Activated naive CD4-positive, alpha-beta T cell treated with anti-CD3 and anti-CD28 coated beads, Interleukin-2, amount 50 U/mL, for 16 hours (primary cell): Measurements from ENCODE around the gene ADGRD1.
"Not testable (repeated sequence)": the region's sequence is repeated elsewhere in the genome, so short reads cannot be mapped to it uniquely, and the experiment has no call there.

Experiments
- DNase-seq: peaks from one replicate; pipeline ENCODE4 v3.0.0-alpha.2; 2020

Gene ADGRD1

DNA sequence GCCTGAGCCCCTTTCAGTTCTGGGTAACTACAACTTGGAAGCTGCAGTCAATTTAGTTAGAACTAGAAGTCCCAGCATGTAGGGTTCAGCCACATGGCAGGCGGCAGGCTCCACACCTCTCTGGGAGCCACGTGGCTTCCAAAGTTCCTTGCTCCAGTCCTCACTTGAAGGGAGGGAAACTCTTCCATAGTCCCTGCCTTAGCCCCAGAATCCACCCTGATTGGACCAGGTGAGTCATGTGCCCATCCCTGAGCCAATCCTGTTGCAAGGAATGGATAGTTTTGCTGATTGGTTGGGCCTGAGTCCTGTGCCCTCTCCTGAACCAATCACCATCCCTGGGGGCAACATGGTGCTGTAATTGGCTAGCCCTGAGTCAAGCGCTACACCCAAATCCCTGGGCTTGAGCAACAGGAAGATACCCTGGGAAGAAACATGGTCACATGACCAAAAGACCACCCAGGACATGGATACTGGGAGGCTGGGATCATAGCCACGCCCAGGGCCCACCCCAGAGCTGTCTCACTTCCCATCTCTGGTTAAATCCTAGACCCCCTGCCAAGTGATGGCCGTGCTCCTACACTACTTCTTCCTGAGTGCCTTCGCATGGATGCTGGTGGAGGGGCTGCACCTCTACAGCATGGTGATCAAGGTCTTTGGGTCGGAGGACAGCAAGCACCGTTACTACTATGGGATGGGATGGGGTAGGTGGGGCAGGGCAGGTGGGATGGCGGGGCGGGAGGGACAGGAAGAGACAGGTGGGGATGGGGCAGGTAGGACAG, 154.7 kb downstream of the ADGRD1 start:
- DNase-seq: no peak

DNA sequence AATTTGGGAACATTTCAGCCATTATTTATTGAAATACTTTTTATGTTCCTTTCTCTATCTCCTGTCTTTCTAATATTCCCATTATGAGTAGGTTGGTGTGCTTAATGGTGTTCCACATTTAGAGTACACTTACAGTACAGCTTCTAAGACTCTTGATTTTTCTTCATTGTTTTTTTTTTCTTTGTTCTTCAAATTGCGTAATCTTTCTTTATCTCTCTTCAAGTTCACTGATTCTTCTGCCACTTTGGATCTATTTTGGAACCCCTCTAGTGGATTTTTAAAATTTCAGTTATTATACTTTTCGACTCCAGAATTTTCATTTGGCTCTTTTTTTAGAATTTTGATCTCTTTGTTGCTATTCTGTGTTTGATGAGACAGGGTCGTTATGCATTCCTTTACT, 157.7 kb downstream of the ADGRD1 start:
- DNase-seq: no peak

- DNase-seq: no peak
These were observed 158.3 kb downstream of the ADGRD1 start for GRCh38 chr12:131112021-131112420.

DNA sequence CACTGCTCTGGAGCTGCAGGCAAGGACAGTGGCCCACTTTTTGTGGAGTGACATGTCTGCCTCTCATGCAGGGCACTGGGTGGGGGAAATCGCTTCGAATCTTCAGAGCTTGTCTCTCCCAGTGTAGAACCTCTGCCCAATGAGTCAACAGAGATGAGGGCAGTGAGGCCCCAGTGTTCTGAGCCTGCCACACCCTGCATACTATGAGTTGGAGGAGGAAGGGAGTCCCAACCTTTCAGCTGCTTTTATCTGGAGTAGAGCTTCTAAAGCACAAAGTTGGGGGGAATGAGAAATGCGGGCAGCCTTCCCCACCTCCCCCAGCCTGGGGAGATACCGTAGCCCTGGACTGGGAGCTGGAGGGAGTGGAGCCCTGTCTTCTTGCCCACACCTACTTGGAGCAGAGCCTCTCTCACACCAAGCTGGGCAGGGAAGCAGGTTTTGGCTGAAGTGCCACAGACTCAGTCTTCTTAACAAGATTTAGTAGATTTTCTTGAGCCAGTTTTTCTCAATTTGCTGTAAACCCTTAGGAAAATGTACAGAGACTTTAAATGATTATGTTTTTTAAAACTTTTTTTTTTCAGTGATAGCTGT, 159.1 kb downstream of the ADGRD1 start:
- DNase-seq: no peak

GRCh38 chr12:131113568-131114270, 160.0 kb downstream of the ADGRD1 start:
- DNase-seq: no peak

DNA sequence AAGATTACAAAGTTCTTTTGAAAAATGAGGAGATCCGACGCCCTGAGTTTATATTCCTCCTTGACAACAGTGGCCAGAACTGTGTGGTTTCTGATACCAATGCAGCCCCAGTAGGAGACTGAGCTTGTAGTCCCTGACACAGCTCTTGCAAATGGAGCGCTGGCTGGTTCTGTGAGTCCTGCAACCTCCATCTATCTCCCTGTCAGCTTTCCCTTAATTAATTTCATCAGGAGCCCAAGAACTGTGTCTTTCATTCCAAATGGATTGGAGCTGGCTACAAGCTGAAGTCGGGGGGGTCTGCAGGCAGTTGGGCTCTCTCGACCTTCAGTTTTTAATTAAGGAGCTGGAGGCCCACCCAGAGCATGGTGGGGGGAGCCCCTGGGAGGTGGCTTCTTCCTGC, 160.6 kb downstream of the ADGRD1 start:
- DNase-seq: no peak

DNA sequence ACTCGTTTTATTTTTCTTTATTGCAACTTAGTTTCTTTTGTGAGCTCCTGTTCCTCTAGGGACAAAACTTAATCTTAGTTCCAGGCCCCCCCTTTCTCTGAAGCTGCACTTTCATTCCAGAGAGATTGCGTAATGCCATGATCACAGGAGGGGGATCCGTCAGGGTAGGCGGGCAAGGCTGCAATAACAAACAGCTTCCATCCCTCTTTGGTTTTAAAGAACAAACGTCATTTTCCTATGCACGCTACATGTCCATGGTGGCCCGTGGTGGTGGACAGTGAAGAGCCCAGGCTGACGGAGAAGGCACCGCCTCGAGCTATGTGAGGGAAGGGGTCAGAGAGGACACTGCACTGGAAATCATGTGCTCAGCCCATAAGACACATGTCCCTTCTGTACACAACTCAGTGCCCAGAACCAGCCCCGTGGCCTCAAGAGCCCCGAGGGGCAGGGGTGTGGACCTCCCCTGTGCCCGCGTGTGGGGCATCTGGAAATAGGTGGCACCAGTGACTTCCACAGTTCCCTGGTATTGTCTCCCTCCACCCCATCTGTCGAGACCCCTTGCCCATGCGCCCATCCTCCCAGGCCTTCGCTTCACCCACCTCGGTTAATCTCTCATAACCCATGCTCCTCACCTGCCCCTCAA, 161.4 kb downstream of the ADGRD1 start:
- DNase-seq: no peak

DNA sequence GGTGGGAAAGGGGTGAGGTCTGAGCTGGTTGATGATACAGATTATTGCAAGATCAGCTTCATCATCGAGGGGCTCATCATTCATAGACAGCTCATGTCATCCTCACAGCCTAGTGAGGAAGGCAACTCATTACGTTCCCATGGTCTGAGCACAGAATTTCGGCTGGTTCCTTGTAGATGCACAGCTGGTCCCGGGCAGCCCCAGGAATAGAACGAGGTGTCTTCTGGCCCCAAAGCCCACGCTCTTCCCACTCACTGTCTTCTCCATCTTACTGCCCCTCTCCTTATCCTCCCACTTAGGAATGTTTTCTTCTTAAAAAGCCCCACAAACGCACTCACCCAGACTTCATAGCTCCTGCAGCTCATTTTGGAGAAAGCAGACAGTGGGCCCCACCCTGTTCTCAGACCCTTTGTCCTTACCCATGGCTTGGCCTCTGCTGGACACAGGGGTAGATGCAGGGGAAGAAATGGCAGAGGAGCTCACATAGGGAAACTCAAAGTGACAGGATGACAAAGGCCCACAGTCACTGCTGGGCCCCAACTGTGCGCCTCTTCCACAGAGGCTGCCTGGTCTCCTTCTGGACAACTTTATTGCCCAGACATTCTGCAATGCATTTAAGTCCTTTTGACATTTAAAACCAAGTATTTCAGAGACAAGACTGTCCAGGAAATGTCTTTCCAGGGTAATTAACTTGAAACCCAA, 162.2 kb downstream of the ADGRD1 start:
- no peak for DNase-seq

DNA sequence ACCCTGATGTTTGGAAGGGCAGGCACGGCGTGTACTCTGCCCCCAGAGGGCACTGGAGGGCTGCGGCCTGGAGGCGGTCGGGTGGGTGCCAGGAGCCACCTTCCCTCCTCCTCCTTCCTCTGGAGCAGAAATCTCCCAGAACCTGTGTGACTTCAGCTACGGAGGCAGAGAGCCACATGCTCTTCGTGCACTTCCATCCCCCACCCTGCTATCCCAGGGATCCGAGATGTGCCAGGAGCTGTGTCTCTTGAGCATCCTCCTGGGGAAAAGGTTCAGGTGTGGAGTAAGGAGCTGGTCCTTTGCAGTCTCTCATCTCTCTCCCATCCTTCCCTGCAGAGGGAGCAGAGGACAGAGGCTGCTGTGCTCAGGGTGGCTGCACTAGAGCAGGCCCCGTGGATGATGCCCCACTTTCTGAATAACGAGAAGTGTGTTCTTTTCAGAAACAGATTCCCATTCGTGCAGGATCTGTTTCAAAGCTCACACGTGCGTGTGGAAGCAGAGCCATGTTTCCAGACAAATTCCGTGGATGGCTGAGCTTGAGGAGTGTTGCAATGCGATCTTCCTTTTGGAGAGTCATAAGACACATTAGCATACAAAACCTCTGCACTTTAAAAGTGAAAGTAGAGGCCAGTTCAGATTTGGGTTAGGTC, 162.9 kb downstream of the ADGRD1 start:
- DNase-seq: no peak

DNA sequence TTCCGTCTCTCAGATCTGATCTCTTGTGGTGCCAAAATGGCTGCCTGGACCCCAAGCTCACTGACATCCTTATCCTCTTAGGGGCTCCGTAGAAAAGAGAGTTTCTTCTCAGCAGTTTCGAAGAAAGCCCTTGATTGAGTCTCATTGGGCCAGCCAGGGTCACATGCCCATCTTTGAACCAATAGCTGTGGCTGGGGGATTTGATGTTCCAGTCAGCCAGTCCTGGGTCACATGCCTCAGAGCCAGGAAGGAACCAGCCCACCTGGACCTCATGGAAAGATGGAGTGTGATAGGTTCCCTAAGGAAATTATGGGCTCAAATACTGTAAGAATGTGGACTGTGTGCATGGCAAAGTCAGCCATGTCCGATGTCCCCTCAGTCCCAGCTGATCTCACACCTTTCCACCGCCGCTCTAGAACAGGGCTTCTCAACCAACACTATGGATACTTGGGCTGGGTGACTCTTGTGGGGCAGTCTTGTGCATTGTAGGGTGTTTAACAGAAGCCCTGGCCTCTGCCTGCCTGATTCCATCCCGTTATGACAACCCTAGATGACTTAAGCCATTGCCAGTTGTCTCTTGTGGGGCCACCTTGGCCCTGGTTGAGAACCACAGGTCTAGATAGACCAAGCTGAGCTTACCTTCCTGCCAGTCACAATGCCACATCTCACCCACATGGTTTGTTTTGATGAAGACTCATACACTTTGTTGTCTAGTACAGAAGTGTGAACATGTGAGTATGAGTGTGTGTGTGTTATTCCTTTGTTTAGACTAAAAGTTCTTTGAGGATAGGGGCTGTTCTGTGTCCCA, 163.9 kb downstream of the ADGRD1 start:
- DNase-seq: no peak

DNA sequence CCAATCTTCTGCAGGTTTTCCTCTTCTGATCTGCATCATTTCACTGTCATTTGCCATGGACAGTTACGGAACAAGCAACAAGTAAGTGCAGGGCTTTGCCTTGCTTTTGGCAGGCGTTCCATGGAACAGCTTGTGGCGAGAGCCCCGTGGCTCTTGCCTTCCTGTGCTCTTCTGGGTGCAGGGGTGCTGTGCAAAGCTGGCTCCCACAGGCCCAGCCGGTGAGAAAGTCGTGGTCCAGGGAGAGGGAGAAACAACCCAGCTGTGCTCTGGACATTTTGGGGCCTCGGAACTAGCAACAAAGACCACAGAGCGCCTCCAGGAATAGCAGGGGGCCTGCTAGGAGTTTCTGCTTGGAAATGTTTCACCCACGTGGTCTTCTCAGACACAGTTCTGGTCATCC, 164.7 kb downstream of the ADGRD1 start:
- DNase-seq: no peak

DNA sequence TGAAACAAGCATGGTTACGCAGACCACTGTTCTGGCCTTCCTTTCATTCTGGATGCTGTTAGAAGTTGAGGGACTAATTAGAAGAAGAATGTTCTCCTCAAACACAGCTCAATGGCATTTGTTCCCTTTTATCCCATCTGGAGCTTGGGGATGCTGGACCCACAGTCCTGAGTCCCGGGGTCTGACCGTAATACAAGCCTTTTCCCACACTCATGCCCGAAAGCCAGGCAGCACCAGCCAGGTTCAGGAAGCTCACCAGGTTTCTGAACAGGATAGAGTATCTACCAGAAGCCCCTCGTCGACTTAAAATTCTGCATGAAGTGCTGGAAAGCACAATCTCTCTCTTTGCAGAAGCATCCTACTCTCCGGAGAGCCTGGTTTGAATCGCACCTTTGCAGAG, 165.6 kb downstream of the ADGRD1 start:
- not testable (repeated sequence) for DNase-seq

- DNase-seq: no peak
These were observed 166.2 kb downstream of the ADGRD1 start for GRCh38 chr12:131119936-131120335.

GRCh38 chr12:131120831-131121271, 167.1 kb downstream of the ADGRD1 start:
- DNase-seq: no peak

GRCh38 chr12:131121705-131122405, 168.1 kb downstream of the ADGRD1 start:
- DNase-seq: no peak

- DNase-seq: no peak
These were observed 168.9 kb downstream of the ADGRD1 start for GRCh38 chr12:131122631-131123030.

GRCh38 chr12:131123817-131124216, 170.1 kb downstream of the ADGRD1 start:
- DNase-seq: no peak

DNA sequence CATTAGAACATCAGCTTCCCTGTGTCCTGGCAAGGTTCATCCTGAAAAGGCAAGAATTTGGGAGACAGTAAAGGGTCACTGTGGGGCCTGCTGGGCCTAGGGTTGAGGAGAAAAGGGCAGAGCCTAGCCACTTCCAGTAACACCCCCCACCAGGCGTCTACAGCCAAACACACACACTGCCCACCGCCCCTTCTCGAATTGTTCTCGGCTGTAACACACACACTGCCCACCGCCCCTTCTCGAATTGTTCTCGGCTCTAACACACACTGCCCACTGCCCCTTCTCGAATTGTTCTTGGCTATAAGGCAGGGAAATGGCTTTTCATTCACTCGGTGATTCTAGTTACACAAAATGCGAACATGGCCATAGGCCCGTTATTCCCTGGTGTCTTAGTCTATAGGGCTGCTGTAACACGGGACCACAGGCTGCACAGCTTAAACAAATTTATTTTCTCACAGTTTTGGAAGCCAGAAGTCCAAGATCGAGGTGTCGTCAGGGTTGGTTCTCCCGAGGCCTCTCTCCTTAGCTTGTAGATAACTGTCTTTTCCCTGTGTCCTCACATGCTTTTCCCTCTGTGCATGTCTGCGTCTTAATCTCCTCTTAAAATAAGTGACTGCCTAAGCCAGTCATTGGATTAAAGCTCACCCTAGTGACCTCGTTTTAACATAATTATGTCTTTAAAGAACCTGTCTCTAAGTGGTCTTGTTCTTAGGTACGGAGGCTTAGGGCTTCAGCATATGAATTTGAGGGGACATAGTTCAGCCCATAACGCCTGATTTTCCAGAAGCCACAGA, 171.0 kb downstream of the ADGRD1 start:
- no peak for DNase-seq

DNA sequence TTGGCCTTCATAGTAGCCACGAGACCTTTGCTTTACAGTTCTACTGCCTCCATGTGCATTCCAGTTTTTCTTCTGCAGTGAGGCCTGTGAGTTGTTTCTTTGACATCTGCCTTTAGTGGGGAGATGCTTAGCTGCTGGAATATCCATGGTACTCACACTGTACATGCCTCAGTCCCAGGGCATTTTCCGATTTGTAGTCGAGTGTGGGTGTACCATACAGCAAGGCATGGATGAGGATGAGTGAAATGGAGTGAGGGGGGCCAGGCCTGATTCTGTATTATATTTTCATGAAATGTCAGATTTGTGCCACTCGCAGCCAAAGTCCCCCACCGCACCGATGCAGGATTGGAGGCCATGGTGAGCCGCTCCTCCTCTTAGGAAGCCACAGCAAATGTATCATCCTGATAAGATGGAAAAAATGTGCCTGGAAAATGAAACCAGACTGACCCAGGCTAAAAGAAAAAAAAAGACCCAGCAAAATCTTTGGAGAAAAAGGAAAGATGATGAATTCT, 173.0 kb downstream of the ADGRD1 start:
- DNase-seq: no peak

DNA sequence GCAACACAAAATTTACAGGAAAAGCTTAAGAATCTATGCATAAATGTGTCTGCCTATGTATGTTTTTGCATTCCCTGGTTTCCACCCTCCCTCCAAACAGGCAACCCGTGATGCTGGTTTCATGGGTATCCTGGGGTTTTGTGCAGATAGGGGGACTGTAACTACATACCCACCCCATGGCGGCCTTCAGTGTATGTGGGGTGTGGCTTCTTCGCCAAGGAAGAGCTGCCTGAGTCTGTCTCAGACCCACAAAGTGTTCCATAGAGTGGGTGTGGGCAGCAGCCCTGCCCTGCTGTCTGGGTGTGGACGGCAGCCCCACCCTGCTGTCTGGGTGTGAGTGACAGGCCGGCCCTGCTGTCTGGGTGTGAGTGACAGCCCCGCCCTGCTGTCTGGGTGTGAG, 174.8 kb downstream of the ADGRD1 start:
- DNase-seq: no peak
